GM19395 (cell line): ENCODE data around the gene CCDC122.

Experiments used
- ATAC-seq: cut with Tn5 transposase; IDR thresholded peaks from one replicate; pipeline ENCODE4 v1.9.1; 2021; ENCODE audit warnings: mild to moderate bottlenecking, moderate library complexity; ENCODE audit not compliant: unreplicated experiment

CCDC122 gene

DNA sequence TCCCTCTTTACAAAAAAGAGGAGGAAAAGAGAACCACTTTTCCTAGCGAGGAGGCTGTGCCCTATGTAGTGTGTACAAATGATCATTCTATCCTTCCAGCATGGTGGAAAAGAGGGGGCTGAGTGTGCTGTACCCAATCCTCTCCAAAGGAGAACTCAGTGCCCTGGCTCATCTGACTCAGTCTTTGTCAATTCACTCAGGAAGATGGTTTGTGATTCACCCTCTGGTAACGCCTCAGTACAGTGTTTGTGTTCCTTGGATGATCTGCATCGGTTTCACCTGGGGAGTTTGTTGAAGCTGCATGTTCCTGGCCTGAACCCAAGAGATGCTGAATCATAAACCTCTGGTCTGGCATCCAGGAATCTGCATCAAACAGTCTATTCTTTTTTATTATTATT, 74.5 kb downstream of the CCDC122 start:
- no peak for ATAC-seq

- no peak for ATAC-seq
Measured at GRCh38 chr13:43804461-43805070, 75.0 kb downstream of the CCDC122 start.

DNA sequence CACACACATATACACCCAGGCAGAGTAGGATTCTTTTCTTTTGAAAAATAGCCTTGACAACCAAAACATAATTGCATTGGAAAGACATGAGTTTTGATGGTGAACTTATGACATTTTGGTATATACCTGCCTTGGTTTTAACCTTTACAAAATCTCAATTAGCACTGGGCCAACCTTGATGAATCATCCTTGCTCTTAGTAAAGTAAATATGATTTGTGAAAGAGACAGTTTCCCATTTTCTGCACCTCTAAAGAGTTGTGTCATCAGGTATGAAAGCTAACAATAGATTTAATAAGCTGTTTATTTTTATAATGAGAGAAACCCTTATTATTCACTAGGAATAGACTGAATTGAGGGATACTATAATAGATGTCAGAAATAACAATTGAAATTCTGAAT, 77.0 kb downstream of the CCDC122 start:
- ATAC-seq = no peak

DNA sequence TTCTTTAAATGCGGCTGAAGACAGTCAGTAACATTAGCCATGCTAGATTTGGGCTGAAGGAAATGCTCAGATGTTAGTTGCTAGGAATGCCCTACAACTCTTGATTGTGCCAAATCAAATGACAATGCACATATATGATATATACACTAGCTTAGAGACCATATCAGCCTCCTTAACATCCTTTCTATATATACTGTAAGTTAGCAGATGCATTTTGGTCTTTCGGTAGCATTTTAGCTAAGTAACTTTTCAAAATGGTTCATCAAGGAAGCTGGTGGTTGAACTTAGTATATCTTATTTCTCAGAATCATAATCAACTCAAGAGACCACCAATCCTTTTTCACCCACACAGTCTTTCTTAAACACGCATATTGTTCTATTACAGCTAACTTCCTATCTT, 78.7 kb downstream of the CCDC122 start:
- no peak for ATAC-seq

- ATAC-seq = no peak
Measured at GRCh38 chr13:43799191-43799590, 80.3 kb downstream of the CCDC122 start.

DNA sequence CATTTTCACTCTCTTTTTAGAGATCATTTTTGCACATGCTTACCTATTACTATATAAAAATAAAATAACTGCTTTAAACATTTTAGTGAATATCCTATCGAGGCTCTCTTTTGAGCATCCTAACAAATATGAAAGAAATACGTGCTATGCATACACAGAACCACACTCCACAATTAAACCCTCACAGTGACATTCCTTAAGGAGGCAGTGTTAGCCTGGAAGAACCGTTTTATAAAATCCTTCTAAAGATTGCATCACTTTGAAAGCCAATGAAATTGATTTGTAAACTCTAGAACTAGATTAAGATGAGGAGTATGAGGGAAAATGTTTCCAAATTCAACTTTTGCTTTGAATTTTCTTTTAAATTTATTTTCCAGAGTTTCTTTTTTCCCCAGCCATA, 81.7 kb downstream of the CCDC122 start:
- no peak for ATAC-seq

DNA sequence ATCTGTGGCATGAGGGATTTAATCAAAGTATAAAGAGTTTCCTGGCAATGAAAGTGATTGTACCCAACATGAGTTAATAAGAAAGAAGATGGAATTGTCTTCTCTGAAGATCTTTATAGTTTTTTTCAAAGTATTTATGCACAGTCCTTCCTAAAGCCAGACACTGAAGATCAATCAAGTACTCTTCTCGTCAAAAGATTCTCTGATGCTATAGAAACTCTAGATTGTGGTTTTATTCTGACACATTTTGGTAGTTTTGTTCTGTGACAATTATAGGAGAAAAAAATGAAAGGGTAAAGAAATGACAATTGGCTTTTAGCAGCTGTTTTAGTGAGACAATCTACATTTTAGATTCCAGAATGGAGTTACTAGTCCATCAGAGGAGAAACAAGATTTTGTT, 82.4 kb downstream of the CCDC122 start:
- ATAC-seq = no peak

GRCh38 chr13:43794416-43794815, 85.1 kb downstream of the CCDC122 start:
- no peak for ATAC-seq

DNA sequence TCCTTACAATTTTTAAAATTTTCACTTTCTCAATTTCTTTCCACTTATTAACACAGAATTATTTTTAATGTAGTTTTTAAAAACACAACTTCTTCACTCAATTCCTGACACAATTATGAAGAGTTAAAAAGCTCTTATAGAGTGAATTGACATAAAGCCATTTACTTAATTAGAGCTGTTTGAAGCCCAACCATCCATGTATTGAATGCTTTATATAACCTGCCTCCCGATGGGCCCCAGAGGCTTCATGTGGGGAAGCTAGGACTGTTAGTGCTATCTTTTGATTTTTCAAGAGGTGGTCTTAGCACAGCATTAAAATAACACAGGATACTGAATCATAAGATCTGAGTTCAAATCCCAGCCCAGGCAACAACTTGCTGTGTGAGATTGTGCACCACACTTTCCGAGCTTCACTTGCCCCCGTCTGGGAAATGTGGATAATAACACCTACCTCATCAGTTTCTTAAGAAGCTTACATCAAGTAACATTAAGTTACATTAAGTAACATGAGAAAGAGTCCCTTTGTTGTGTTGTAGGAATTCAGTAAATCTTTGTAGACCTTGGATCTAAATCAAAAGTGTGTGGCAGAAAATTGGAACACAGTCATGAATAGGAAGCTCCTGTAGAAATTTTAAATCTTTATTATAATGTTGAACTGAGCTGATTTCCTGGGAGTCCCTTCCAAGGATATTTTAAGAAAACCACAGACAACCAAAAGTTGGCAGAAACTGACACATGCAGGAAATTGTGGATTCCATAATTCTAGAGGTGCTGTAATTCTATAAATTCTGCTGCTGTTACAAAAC, 87.3 kb downstream of the CCDC122 start:
- no peak for ATAC-seq

- ATAC-seq = no peak
Measured at GRCh38 chr13:43787997-43788396, 91.5 kb downstream of the CCDC122 start.

DNA sequence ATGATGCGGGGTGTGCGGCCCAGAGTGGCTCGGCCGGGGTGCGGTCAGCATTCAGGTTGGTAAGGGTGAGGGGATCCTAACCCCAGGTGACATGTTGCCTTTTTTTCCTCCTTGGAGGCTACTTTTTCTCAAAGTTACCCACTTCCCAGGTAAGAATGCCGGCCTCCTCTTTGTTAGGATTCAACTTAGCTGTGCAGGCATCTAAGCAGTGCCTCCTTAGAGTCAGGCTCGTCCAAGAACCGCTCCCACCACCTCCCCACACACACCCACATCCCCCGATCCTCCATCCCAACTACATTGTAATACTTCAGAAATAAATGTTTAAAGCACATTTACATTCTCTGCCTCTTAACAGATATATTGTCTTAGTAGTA, 92.0 kb downstream of the CCDC122 start:
- ATAC-seq = no peak

- no peak for ATAC-seq
Measured at GRCh38 chr13:43786766-43787517, 92.6 kb downstream of the CCDC122 start, which contains the start of gene ENOX1. TSS of gene ENOX1 (minus strand) at chr13:43786972.

DNA sequence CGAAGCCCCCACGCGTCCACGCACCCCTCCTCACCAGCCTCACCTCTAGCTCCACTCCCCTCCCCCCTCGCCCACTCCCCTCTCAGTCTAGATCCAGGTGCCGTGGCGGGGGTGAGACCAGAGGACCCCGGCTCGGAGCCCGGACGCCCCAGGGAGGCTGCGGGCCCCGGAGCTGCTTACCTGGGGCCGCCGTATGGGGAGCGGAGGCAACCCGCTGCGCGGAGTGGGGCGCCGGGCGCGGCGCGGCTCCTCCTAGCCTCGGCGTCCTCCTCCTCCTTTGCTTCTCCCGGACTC, 93.1 kb downstream of the CCDC122 start:
- ATAC-seq = no peak
